HUES64 (cell line): Measurements from ENCODE around the gene RASA3.

ENCODE experiments used
- H3K27ac ChIP-seq: 2 replicates; pipeline ENCODE4 v1.7.0; 2013; ENCODE audit warnings: low read depth, low read length, inconsistent platforms
- H3K27me3 ChIP-seq: 2 replicates; pipeline ENCODE4 v1.6.1; 2013; ENCODE audit warnings: mild to moderate bottlenecking, low read length; ENCODE audit not compliant: insufficient read depth
- H3K36me3 ChIP-seq: 2 replicates; pipeline ENCODE4 v1.6.1; 2013; ENCODE audit warnings: mild to moderate bottlenecking, low read length; ENCODE audit not compliant: insufficient read depth
- H3K4me1 ChIP-seq: 2 replicates; pipeline ENCODE4 v1.6.1; 2013; ENCODE audit warnings: mild to moderate bottlenecking, low read length, moderate library complexity; ENCODE audit not compliant: insufficient read depth
- H3K4me3 ChIP-seq: 2 replicates; pipeline ENCODE4 v1.5.1; 2013; ENCODE audit warnings: mild to moderate bottlenecking, low read length, moderate library complexity
- H3K9ac ChIP-seq: 2 replicates; pipeline ENCODE4 v1.6.1; 2013; ENCODE audit warnings: mild to moderate bottlenecking, low read depth, low read length
- H3K9me3 ChIP-seq: 2 replicates; pipeline ENCODE4 v1.6.1; 2013; ENCODE audit warnings: low read depth, low read length; ENCODE audit not compliant: insufficient read depth
- WGBS: fragments of 150-250, 120-280 bp; methylation state at CpG from one replicate; pipeline ENCODE4 v1.1.7; 2013; ENCODE audit warnings: missing lambda C conversion rate; 5-methylcytosine and 5-hydroxymethylcytosine counted together

The RASA3 gene

DNA sequence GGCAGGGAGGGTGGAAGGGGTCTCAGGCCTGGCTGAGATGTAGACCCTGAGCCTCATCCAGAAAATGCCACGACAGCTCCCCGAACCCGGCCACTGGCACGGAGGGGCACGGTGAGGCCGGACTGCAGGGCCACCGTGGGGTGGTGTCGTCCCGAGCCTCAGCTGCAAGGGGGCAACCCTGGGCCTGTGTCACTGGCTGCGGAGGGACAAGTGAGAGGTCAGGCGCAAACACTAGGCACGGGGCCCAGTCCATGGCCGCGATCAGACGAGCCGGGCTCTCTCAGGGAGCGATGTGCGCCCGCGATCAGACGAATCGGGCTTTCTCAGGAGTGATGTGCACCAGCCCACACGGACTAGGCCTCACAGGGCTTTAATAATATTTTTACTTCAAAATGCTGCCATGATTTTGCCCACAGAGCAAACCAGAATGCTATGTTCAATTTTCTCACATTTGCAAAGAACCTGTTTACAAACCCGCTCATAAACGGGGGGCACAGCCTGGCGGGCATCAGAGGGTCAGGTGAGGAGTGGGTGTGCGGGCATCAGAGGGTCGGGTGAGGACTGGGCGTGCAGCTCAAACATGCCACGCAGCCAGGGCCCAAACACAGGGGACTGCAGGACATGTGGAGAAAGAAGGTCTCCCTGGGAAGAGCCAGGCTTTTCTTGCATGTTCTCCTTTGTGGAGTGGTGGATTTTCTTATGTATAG, 115.9 kb downstream of the RASA3 start:
- Histone ChIP-seq H3K9me3 (no peaks in the 10 kb centered on the region), H3K9ac (no peak overlapping the region), H3K4me1 (no peaks in the 10 kb centered on the region), H3K4me3 (no peak overlapping the region), H3K36me3 (peaks cover 4% of the 10 kb centered on the region), H3K27ac (no peak overlapping the region), H3K27me3 (no peaks in the 10 kb centered on the region)
- 93% methylated on average over 30 of the region's 30 CpGs for WGBS

GRCh38 chr13:114015969-114016295, 116.5 kb downstream of the RASA3 start:
- no peak overlapping the region for H3K4me3 ChIP-seq
- 93% methylated on average over 11 of the region's 11 CpGs for WGBS
- H3K36me3 ChIP-seq = peaks cover 8% of the 10 kb centered on the region
- H3K27me3 ChIP-seq = no peaks in the 10 kb centered on the region
- H3K4me1 ChIP-seq = no peaks in the 10 kb centered on the region
- H3K9me3 ChIP-seq = no peaks in the 10 kb centered on the region
- no peak overlapping the region for H3K9ac ChIP-seq
- H3K27ac ChIP-seq = no peak overlapping the region

- H3K4me1 ChIP-seq = no peaks in the 10 kb centered on the region
- H3K36me3 ChIP-seq = peaks cover 8% of the 10 kb centered on the region; the same call in 1 of the 2 replicates
- no peak overlapping the region for H3K4me3 ChIP-seq
- no peak overlapping the region for H3K9ac ChIP-seq
- no peaks in the 10 kb centered on the region for H3K9me3 ChIP-seq
- WGBS = 94% methylated on average over 40 of the region's 40 CpGs
- H3K27ac ChIP-seq = no peak overlapping the region
- H3K27me3 ChIP-seq = no peaks in the 10 kb centered on the region
These were observed 117.1 kb downstream of the RASA3 start for GRCh38 chr13:114015111-114015968.

GRCh38 chr13:114013952-114014629, 118.3 kb downstream of the RASA3 start:
- WGBS = 95% methylated on average over 22 of the region's 22 CpGs
- H3K27ac ChIP-seq = no peak overlapping the region
- H3K9me3 ChIP-seq = no peaks in the 10 kb centered on the region
- no peaks in the 10 kb centered on the region for H3K27me3 ChIP-seq
- no peaks in the 10 kb centered on the region for H3K4me1 ChIP-seq
- no peak overlapping the region for H3K4me3 ChIP-seq
- peaks cover 20% of the 10 kb centered on the region for H3K36me3 ChIP-seq
- H3K9ac ChIP-seq = no peak overlapping the region

DNA sequence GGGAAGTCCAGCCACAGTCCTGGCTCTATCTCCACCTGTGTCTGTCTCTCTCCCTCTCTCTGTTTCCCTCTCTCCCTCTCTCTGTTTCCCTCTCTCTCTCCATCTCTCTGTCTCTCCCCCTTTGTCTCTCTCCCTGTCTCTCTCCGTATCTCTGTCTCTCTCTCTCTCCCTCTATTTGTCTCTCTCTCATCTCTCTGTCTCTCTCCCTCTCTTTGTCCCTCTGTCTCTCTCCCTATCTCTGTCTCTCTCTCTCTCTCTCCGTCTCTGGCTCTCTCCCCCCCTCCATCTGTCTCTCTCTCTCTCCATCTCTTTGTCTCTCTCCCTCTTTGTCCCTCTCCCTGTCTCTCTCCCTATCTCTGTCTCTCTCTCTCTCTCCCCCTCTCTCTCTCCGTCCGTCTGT, 119.1 kb downstream of the RASA3 start:
- 80% methylated on average over 4 of the region's 4 CpGs for WGBS

GRCh38 chr13:114012921-114013320, 119.5 kb downstream of the RASA3 start:
- peaks cover 22% of the 10 kb centered on the region for H3K36me3 ChIP-seq
- H3K27ac ChIP-seq = no peak overlapping the region
- H3K4me3 ChIP-seq = no peak overlapping the region
- no peaks in the 10 kb centered on the region for H3K27me3 ChIP-seq
- H3K9me3 ChIP-seq = no peaks in the 10 kb centered on the region
- no peaks in the 10 kb centered on the region for H3K4me1 ChIP-seq
- WGBS = 92% methylated on average over 21 of the region's 21 CpGs
- H3K9ac ChIP-seq = no peak overlapping the region

More for the DNA sequence above, 119.1 kb downstream of the RASA3 start:
- Histone ChIP-seq H3K27me3 (no peaks in the 10 kb centered on the region), H3K36me3 (peaks cover 22% of the 10 kb centered on the region), H3K27ac (no peak overlapping the region), H3K4me3 (no peak overlapping the region), H3K9me3 (no peaks in the 10 kb centered on the region), H3K9ac (no peak overlapping the region), H3K4me1 (no peaks in the 10 kb centered on the region)

GRCh38 chr13:114012141-114012540, 120.3 kb downstream of the RASA3 start:
- H3K27me3 ChIP-seq = no peaks in the 10 kb centered on the region
- WGBS = 93% methylated on average over 17 of the region's 17 CpGs
- H3K36me3 ChIP-seq = peaks cover 22% of the 10 kb centered on the region
- H3K9ac ChIP-seq = no peak overlapping the region
- no peaks in the 10 kb centered on the region for H3K4me1 ChIP-seq
- no peak overlapping the region for H3K27ac ChIP-seq
- no peaks in the 10 kb centered on the region for H3K9me3 ChIP-seq
- no peak overlapping the region for H3K4me3 ChIP-seq

- Histone ChIP-seq H3K9me3 (no peaks in the 10 kb centered on the region), H3K4me1 (no peaks in the 10 kb centered on the region), H3K27me3 (no peaks in the 10 kb centered on the region), H3K9ac (no peak overlapping the region), H3K27ac (no peak overlapping the region), H3K36me3 (peaks cover 18% of the 10 kb centered on the region), H3K4me3 (no peak overlapping the region)
- WGBS = 94% methylated on average over 19 of the region's 19 CpGs
These were observed 121.2 kb downstream of the RASA3 start for GRCh38 chr13:114011226-114011625.

GRCh38 chr13:114010401-114011101, 121.9 kb downstream of the RASA3 start:
- WGBS = 89% methylated on average over 35 of the region's 37 CpGs
- no peaks in the 10 kb centered on the region for H3K9me3 ChIP-seq

GRCh38 chr13:114009590-114010400, 122.6 kb downstream of the RASA3 start:
- 95% methylated on average over 31 of the region's 31 CpGs for WGBS
- H3K36me3 ChIP-seq = peaks cover 18% of the 10 kb centered on the region

More at GRCh38 chr13:114010401-114011101, 121.9 kb downstream of the RASA3 start:
- Histone ChIP-seq H3K36me3 (peaks cover 18% of the 10 kb centered on the region), H3K27ac (no peak overlapping the region), H3K4me3 (no peak overlapping the region), H3K4me1 (no peaks in the 10 kb centered on the region), H3K9ac (no peak overlapping the region), H3K27me3 (no peaks in the 10 kb centered on the region)

More at GRCh38 chr13:114009590-114010400, 122.6 kb downstream of the RASA3 start:
- H3K4me3 ChIP-seq = no peak overlapping the region
- H3K27me3 ChIP-seq = no peaks in the 10 kb centered on the region
- H3K9ac ChIP-seq = no peak overlapping the region
- H3K4me1 ChIP-seq = no peaks in the 10 kb centered on the region
- H3K27ac ChIP-seq = no peak overlapping the region
- no peaks in the 10 kb centered on the region for H3K9me3 ChIP-seq
